HG02623 (cell line): ENCODE data around the gene EHD4.

Experiments used
- ATAC-seq: cut with Tn5 transposase; IDR thresholded peaks from one replicate; pipeline ENCODE4 v1.9.1; 2021; ENCODE audit warnings: moderate library complexity; ENCODE audit not compliant: unreplicated experiment

The EHD4 gene

GRCh38 chr15:41921167-41921566 is 51.2 kb downstream of the EHD4 start:
- ATAC-seq: no peak

- no peak for ATAC-seq
Measured at GRCh38 chr15:41919954-41920538, 52.3 kb downstream of the EHD4 start.

GRCh38 chr15:41919201-41919820 is 53.0 kb downstream of the EHD4 start:
- no peak for ATAC-seq

- ATAC-seq: no peak
Measured at GRCh38 chr15:41918506-41919126, 53.7 kb downstream of the EHD4 start.

DNA sequence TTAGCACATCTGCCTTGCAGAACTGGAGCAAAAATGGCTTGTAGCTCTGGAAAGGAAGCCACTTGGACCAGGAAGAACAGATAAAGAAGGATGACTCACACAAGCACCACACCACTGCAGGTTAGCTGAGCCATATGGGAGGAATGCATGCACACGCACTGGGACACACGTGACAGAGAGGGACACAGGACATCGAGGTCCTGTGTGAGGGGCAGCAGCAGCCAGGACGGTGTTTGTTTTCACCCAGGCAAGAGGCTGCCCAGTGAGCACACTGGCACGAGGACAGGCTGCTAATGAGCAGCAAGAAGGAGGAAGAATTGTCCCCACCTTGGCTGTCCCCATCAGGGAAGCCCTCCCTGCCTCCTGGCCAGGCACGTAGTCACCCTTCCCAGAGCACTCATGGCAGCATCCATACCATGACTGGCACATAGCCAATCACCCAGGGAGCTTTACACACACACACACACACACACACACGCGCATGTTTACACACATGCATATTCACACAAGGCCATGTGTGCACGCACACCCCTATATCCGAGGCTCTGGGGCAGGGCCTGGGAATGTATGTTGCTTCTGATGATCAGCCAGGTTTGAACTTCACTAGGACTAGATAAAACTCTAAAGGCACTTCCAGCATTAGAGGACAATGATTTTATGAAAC is 54.5 kb downstream of the EHD4 start:
- ATAC-seq: no peak

GRCh38 chr15:41915255-41915994 is 56.9 kb downstream of the EHD4 start:
- no peak for ATAC-seq

DNA sequence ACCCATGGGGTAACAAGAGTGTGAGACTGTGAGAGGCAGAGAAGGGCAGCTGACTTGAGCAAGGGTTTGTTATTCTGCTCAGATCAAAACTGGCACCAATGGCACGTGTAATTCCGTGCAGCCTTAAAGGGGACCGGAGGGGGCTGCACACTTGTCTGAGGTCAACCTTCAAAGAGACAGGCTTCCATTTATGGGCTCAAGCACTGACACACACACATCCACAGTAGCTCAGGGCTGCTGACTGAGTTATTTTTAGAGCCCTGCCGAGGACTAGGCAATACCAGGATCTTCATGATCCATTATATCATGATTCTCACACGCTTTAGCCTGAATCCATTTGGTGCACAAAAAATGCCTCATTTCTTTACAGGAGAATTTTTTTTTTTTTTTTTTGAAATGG is 57.9 kb downstream of the EHD4 start:
- no peak for ATAC-seq

GRCh38 chr15:41913256-41913655 is 59.1 kb downstream of the EHD4 start:
- ATAC-seq: no peak

DNA sequence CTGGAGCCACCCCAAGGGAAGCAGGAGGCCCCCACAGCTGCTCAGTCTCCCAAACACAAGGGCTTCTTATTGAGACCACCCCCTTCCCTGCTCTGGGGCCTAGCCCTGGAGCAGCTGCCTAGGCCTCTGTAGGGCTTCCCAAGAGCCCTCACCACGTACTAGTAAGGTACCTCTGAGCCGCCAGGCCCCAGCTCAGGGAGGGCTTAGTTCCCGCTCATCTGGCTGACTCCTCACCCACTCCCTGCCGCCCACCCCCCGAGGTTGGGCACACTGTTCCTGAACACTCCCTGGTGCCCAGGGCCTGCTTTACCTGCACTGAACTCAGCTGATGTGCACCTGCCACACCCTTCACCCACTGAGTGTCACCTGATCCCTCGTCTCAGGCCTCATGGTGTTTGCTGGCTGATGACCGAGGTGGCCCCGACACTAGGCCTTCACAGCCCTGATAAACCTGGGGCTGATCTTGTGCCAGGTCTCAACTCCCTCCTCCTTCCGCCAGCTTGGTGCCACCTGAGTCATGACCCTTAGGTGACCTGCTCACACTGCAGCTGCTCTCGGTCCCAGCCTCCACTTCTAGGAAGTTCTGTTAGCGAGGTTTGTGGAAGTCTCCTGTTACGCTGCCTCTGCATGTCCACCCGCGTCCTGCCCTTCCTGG is 60.5 kb downstream of the EHD4 start:
- ATAC-seq: no peak

- no peak for ATAC-seq
Measured at GRCh38 chr15:41908736-41909461, 63.5 kb downstream of the EHD4 start.

GRCh38 chr15:41907141-41907540 is 65.2 kb downstream of the EHD4 start:
- no peak for ATAC-seq

DNA sequence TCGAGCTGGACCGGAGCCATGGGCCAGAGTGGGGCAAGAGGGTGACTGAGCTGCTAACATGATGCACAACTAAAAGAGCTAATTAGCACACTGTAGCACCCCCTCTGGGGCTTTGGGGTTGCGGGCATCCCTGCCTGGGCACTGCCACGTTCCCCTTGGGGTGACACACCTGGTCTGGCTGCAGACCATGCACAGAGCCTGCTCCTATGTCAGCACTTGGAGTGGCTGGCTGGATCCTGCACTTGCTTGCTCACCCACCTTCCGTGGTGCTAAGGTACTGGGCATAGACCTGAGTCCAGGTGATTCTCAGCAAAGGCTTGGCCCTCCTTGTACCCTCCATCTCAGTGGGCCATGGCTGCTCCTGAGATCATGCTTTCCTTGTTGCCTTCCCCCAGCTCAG is 65.7 kb downstream of the EHD4 start:
- no peak for ATAC-seq

DNA sequence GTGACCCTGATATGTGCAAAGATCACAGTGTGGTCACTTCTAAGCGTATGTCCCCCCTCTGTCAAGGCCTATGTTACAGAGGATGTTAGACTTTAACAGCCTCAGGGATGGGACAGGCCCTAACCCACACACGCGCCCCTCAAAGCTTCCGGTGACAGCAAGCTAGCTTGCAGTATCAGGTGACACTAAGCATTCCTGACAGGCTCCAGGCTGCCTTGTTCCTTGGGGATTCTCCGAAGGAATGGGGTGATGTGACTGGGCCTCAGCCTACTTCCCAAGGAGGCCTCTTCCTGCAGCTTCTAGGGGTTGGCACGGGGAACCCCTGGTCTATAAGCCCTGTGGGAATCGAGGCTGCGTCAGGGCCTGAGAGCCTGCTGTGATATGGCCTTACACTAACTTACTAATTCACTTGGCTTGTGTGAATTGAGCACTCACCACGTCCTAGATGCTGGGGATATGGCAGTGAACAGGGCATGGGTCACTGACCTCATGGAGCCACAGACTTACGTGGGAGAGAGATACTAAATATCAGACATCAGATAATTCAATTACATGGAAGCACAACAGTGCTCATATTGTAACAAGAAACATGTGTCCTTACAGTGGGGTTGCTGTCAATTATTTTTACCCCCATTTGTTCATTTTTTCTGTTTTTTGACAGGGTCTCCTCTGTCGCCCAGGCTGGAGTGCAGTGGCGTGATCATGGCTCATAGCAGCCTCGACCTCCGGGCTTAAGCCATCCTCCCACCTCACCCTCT is 67.1 kb downstream of the EHD4 start:
- no peak for ATAC-seq

DNA sequence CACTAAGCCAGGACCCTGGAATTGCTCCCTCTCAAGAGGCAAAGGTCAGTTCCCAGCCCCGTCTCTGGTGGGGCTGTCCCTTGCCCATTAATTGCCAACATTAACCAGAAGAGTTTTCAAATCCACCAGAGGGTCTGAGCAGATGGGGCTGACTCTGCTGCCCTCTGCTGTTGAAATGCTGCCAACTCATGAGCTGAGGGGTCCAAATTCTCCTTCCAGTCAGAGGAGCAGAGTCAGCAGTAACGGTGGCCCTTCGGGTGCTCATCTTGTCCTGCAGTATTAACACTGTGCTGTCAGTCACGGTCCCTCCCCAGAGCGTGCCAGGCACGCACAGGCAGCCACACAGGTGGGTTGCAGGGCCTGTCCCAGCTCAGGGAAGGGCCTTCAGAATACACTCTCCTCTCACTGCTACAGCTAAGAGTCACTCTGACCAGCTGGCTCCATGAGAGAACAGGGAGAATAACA is 67.8 kb downstream of the EHD4 start:
- no peak for ATAC-seq

- no peak for ATAC-seq
Measured at GRCh38 chr15:41903782-41904181, 68.6 kb downstream of the EHD4 start.

DNA sequence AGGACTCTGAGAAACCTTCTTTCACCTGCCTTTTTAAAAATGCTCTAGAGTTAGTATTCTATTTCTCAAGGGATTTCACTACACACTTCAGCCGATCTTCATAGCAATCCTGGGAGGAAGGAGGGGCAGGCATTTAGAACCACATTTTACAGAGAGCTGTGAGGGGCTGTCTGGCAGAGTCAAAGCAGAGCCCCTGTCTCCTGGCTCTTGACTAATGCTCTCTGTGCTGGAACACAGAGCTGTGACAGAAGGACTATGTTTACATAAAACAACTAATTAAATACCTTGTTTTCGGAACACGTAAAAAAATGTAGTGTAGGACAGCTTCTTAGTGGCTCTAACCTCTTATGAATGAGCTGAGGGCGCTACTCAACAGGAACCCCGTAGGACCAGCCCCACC is 70.9 kb downstream of the EHD4 start:
- ATAC-seq: no peak

- no peak for ATAC-seq
Measured at GRCh38 chr15:41900526-41901380, 71.6 kb downstream of the EHD4 start.

- ATAC-seq: no peak
Measured at GRCh38 chr15:41899854-41900442, 72.4 kb downstream of the EHD4 start.
